SHP77 (cell line): ENCODE data around the gene TSHZ3.

Source experiments
- DNase-seq, 2 experiments: peaks; one replicate each; lab custom pipeline; 2025; lab: John Stamatoyannopoulos, UW

The TSHZ3 gene

DNA sequence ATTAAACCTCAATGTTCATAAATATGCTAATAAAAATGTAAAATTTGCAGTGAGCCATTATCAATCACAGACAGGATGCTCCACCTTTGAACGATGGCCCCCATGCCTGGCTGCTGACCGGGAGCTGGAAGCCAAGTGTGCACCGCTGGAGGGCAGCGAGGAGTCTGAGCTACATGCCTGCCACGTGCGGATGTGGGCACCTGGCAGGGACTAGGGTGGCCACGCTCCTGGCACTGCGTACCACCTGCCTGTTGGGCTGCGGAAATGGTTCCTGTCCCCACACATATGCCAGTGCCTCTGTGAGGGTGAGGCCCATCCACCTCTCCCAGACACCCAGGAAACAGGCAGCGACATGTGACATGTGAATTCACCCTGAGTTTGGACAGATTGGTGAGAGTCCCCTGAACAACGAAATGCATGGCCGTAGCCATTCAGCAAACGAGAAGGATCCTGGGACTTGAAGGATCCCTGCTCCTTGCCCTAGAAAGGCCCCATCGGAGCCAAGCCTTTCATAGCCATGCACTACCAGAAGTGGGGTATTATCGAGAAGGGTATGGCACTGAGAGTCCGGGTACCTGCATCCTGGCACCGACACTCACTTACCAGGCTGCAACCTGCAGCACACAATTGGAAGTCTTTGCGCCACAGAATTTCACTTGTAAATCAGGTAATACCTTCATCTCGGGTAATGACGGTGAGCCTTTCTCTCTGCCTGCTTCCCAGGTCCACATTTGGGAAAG, 35.8 kb downstream of the TSHZ3 start:
- DNase-seq, result no peak

GRCh38 chr19:31312677-31313244, 36.5 kb downstream of the TSHZ3 start:
- DNase-seq, result no peak

DNA sequence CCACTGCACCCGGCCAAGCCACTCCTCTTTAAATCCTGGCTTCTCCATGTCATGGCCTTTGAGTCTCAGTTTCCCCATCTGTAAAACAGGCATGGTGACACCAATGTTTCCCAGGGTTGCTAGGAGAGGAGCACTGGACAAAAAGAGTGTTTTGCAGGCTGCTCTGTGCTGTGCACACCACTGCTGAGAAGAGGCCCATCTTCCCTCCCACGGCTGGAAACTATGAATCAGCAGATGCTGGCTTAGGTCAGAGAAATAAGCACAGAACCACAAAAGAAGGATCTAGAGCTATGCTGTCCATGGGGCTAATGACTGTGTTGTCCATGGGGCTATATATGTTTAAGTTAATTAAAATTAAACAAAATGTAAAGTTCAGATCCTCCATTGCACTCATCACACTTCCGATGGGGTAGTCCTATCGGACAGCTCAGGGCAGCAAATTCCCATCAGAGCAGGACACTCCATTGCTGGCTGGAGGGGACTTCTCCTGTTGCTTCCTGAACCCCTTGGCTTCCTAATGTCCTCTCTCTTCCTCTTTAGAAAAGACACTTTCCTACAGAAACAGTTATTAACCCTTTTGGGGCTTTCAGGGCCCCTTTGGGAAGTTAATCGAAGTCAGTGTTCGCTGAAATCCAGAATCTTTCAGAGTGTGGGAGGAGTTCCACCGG, 37.1 kb downstream of the TSHZ3 start:
- no peak for DNase-seq

DNA sequence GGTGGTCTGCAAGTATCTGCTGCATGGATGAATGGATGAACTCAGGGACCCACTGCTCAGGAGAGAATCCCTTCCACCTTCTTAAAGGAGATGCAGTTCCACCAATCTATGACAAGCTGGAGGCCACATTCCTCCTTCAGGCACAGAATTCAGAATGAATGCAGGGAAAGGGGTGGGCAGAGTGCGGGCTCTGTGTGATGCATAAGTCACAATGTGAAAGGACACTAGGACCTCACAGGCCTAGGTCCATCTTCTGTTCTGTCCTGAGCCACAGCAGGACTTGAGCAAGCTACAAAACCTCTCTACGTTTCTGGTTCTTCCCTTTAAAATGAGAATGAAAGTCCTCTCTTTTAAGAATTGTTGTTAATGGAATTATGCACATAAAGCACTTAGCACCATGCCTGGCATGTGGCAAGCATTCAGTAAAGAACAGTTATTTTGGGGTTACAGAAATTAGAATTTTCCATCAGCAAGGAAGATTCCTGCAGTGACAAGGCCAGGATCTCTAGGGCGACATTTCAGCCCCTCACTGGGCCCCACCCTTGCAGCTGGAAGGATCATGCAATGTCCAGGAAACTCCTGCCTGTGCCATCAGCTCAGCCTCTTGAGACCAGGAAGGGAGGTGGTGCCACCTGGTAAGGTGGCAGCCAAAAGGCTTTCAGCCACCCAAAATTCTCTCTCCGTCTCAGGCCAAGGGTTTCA, 38.7 kb downstream of the TSHZ3 start:
- DNase-seq, result no peak

DNA sequence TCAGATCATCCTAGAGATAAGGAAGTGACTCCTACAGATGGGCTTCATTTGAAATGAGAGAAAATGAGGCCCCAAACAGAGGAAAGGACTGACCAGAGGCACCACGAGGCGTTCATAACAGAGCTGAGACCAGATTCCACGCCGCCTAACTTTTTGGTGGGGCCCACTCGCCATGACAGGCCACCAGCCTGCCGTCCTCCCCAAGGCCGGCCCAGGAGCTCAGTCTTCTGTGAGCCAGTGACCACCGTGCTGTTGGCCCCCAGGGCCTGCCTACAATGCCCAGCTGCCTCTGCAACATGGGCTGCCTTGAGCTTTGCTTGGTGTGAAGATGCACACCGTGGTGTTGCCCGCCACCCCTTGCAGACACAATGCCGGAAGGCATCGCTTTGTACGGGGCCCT, 40.5 kb downstream of the TSHZ3 start:
- DNase-seq, result no peak

DNA sequence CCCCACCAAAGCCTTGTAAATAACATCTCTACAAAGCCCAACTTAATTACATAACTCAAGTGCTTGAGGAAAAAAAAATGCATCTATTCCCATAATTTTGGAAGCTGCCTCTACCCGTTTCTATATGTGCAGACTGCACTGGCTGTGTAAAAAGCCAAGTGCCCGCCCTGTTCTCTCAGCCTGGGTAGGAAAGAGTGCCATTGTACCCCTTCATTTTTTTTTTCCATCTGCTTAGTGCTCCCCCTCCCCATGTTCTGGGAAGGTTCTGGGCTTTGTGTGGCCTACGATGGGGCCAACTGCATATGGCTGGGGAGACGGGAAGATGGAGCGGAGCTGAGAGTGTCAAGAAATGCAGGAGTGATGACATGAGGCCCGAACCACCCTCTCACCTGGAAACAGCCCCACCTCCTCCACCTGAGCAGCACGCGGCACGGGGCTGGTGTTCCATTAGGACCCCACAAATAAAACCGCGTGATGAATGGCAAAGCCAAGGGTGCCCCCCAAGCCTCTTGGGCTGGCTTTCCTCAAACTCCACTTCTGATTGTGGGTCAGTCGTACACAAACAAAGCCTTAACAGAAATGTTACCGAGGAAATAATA, 42.1 kb downstream of the TSHZ3 start:
- DNase-seq, result no peak

DNA sequence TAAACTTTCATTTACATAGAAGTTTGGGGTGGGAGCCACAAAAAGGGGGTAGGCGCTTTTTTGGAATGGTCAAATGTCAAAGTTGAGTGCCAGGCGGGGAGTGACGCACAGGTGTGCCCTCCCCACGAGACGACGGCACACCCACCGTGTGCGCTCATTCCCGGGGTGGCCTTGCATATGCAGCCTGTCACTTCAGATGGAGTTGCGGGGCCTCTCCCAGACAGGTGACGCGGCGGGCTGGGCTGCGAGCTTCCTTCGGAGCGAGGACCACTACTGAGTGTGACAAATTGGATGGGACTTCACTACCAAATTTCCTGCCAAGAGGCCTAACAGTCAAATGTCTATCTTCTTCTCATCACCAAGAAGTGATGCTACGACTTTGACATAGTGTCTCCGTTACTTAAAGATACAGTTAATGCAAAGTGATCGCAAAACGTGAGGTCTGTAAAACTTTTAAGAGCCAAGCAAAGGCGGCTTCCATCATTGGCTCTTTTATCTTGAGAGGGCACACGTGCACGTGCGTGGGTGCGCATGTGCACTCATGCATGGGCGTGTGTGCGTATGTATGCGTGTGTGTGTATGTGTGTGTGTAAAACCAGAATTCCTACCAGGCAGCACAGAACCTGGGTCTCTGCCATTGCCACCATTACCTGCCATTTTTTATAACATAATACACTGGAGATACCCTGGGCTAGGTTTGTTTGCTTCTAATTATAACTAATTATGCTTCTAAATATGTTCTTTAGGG, 43.1 kb downstream of the TSHZ3 start:
- no peak for DNase-seq

DNA sequence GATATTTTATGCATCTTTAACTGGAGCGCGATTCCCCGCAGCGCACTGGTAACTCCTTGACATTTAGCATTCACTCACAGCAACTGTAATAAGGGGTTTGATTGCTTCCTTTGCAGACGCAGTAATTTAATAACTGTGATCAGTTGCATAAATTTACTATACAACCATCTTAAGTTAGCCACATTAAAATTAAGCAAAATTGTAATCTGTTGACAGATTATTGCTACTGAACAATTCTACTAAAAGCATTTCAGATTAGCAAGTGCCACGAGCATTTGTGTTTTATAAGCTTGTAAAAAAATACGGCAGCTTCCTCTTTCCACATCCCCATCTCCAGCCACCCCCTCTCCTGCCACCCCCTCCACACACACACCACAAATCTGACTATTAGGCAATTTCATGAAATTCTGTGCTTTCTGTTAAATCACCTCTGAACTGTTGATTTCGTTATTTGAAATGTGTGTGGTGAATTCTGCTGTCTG, 44.4 kb downstream of the TSHZ3 start:
- DNase-seq, result no peak

GRCh38 chr19:31303262-31303815, 45.9 kb downstream of the TSHZ3 start:
- DNase-seq, result no peak

DNA sequence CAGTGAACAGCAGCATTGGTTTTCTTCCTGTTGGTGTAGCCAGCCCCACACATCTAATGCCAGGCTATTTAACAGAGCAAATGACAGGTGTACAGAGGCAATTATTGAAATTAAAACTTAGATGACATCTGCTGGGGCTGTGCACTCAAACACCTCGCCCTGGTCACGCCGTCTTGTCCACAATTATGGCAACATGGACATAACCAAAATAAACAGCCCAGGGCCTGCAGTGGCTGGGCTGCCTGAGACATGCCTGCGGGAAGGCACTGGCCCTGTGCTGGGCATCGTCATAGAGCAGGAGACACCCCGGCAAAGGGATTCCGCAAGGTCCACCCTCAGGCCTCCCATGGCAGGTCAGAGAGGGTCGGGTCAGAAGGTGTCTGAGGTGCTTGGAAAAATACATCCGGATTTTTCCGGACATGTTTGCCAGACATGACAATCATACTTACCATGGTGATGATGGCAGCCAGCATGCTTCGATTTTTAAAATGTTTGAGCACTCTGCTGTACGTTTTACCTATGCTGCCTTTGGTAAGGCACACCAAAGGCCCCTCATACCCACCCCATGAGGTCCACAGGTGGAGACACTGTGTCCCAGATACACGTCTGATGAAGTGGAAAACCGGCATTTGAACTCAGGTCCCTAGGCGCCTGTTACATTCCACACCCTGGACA, 47.8 kb downstream of the TSHZ3 start:
- no peak for DNase-seq

DNA sequence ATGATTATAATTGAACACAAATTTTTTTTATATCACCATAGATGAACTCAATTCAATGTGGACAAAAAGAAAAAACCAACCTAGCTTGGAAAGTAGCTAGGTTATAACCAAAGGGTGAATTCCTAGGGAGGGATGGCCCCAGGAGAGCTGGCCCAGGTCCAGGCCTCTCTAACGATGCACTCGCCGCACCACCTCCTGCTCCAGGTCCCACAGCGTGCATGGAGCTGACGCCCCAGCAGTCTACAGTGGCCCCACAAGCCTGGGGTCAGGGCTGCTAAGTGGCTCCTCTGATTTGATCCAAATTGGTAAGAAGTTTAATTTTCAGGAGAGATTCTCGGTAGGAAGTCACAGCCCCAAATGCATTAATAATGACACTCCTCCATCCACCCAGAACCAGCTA, 48.8 kb downstream of the TSHZ3 start:
- no peak for DNase-seq

DNA sequence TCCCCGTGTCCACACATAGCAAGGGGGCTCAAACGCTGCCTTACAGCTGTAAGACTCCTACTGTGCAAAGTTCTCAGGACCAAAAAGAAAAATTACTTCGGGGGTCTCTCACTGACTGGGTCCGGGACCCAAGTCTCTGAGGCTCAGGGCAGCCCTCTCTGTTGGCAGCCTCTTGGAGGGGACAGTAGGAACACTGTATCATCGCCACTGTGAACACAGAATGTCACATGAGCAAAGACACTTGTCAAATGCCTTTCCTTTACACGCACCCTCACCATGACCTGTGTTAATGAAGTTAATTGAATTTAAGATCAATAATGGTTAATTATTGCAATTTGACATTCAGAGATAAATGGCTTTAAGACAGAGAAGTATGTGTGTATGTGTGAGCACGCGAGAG, 49.6 kb downstream of the TSHZ3 start:
- no peak for DNase-seq

DNA sequence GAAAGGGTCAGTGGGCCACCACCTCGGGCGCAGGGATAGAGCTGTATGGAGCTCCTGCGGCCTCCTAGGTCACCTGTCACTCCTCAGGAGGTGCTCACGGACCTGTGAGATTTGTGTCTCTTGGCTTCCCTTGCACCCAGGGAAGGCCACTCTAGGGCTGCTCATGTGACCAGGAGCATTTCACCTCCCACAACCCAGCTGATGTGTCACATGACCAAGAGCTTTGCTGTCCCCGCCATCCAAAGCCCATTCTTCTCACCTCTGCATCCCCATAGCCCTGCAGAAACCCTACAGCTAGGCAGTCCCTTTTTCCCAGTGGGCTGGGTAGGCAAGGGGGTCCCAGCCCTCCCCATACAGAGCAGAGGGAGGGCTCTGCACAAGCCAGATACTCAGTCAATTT, 51.2 kb downstream of the TSHZ3 start:
- no peak for DNase-seq

GRCh38 chr19:31296741-31297390, 52.4 kb downstream of the TSHZ3 start:
- no peak for DNase-seq

DNA sequence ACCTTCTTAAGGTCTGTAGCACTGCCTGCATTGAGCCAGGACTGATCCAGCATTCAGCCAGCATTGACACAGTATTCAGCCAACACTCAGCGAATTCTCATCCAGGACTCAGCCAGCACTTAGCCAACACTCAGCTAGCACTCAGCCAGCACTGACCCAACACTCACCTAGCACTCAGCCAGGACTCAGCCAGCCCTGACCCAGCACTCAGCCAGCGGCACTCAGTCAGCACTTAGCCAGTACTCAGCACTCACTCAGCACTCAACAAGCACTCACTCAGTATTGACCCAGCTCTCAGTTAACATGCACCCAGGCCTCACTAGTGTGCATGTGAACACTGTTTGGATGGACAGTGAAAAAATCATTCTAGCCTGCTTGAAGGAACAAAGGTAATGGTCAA, 55.0 kb downstream of the TSHZ3 start:
- no peak for DNase-seq

DNA sequence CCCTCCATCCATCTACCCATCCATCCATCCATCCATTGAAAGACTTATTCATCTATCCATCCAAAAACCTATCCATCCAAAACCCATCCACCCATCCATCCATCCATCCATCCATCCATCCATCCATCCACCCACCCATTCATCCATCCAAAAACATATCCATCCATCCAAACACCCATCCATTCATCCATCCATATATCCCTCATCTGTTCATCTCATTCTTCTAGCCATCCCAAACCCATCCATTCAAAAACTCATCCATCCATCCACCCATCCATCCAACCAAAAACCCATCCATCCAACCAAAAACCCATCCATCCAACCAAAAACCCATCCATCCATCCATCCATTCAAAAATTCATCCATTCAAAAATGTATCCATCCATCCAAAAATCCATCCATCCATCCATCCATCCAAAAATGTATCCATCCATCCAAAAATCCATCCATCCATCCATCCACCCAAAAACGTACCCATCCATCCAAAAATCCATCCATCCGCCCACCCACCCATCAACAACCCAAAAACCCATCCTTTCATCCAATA, 56.5 kb downstream of the TSHZ3 start:
- no peak for DNase-seq

DNA sequence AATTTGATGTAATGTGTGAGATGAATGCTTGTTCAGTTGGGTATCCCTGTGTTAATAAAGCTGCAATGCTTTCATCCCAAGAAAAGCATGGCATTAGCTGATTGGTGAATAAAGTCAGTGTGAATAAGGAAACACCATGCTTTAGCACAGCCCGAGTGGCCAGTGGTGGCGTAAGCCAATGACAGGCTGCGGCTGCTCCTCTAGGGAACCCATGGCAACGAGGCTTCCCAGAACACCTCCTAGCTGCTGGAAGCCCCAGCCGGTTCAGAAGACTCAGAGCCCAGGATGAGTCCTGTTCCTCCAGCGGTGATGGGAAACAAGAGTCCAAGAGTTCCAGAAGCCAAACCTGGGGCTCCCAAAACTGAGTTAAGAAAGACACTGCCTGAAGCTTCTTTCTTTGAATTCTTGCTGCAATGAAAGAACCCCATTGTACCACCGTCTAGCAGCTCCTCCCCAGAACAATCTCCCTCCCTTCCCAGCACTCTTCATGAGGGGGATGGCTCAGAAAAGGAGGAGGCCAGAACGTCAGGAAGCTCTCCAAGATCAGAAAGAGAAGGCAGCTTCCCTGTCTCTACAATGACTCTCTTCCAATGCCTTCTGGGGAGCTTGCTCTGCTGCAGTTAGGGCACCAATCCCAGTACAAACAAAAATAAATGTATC, 58.2 kb downstream of the TSHZ3 start:
- no peak for DNase-seq

DNA sequence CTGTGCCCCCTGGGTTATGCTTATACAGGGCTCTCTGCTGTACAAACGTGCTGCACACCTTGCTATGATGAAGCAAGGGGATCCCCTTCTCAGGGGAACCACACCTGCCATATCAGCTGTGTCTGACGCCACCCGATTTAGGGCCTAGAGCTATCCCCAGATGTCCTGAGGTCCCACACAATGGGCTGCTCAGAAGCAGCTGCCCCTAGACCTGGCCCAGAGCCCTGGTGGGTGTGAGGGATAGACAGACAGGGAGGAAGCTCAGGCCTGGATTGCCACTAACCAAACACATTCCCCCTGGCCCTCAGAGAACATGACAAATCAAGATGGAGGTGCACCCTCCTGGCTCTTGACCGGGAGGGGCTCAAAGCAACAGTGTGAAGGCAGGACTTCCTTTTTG, 59.3 kb downstream of the TSHZ3 start:
- no peak for DNase-seq

DNA sequence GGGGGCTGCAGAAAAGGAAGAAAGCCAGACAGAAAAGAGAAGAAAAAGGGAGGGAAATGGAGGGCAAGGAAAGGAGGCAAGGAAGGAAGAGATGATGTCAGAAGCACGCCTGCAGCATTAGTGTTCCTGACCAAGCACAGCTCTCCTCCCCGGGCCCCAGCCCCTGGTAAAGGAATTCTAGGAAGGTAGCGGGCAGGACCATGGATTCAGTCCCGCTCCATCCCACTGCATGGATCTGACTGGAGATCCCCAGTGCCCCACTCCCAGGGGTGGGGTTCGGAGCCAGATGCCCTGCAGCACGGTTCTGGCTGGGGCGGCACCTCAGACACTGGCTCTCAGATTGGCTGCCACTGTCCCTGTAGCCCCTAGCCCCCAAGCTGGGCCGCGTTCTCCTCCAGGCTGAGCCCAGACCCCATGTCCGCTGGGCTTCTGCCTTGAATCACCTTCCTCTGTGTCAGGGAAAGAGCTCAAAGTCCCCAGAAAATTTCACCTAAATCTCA, 59.8 kb downstream of the TSHZ3 start:
- no peak for DNase-seq
